T-helper 2 cell treated with Interferon-gamma antibody and Interleukin-4, amounts not matched to agents 5 μg/mL and 100 μg/mL, for 36 hours (primary cell): Measurements from ENCODE around the gene EPHA5.
"Not testable (repeated sequence)": the region's sequence is repeated elsewhere in the genome, so short reads cannot be mapped to it uniquely, and the experiment has no call there.

ENCODE experiments used
- DNase-seq: peaks from one replicate; pipeline ENCODE4 v3.0.0; 2021; ENCODE audit warnings: low spot score
- H3K27ac Mint-ChIP-seq: one replicate; pipeline ENCODE4 v1.8.0; 2021; ENCODE audit warnings: mild to moderate bottlenecking, mixed read lengths
- H3K27me3 Mint-ChIP-seq: one replicate; pipeline ENCODE4 v1.8.0; 2021; ENCODE audit warnings: low read depth, mixed read lengths
- H3K36me3 Mint-ChIP-seq: one replicate; pipeline ENCODE4 v1.8.0; 2021; ENCODE audit warnings: low read depth, mixed read lengths
- H3K4me1 Mint-ChIP-seq: one replicate; pipeline ENCODE4 v1.8.0; 2021; ENCODE audit warnings: low read depth, mixed read lengths
- H3K4me3 Mint-ChIP-seq: one replicate; pipeline ENCODE4 v1.8.0; 2022; ENCODE audit warnings: mild to moderate bottlenecking, moderate library complexity, mixed read lengths
- H3K9me3 Mint-ChIP-seq: one replicate; pipeline ENCODE4 v1.8.0; 2021; ENCODE audit warnings: mixed read lengths

EPHA5 gene

GRCh38 chr4:65343342-65343741 is 326.9 kb downstream of the EPHA5 start:
- Mint-ChIP-seq H3K4me1 (no peaks in the 10 kb centered on the region), H3K4me3 (no peak overlapping the region), H3K27ac (no peak overlapping the region), H3K9me3 (peaks cover 8% of the 10 kb centered on the region), H3K27me3 (no peaks in the 10 kb centered on the region), H3K36me3 (no peaks in the 10 kb centered on the region)
- no peak for DNase-seq

- Mint-ChIP-seq H3K4me1 (no peaks in the 10 kb centered on the region), H3K9me3 (peaks cover 8% of the 10 kb centered on the region), H3K27ac (no peak overlapping the region), H3K27me3 (no peaks in the 10 kb centered on the region), H3K4me3 (no peak overlapping the region), H3K36me3 (no peaks in the 10 kb centered on the region)
- no peak for DNase-seq
Measured at GRCh38 chr4:65341557-65341956, 328.7 kb downstream of the EPHA5 start.

- Mint-ChIP-seq H3K4me1 (no peaks in the 10 kb centered on the region), H3K36me3 (no peaks in the 10 kb centered on the region), H3K27me3 (no peaks in the 10 kb centered on the region), H3K27ac (no peak overlapping the region), H3K4me3 (no peak overlapping the region), H3K9me3 (peaks cover 12% of the 10 kb centered on the region)
- no peak for DNase-seq
Measured at GRCh38 chr4:65340382-65341109, 329.7 kb downstream of the EPHA5 start.

- Mint-ChIP-seq H3K27ac (no peak overlapping the region), H3K27me3 (no peaks in the 10 kb centered on the region), H3K36me3 (no peaks in the 10 kb centered on the region), H3K9me3 (peaks cover 17% of the 10 kb centered on the region), H3K4me3 (no peak overlapping the region), H3K4me1 (no peaks in the 10 kb centered on the region)
- DNase-seq, result no peak
Measured at GRCh38 chr4:65337371-65337770, 332.9 kb downstream of the EPHA5 start.

- Mint-ChIP-seq H3K36me3 (no peaks in the 10 kb centered on the region), H3K27ac (no peak overlapping the region), H3K4me1 (no peaks in the 10 kb centered on the region), H3K4me3 (no peak overlapping the region), H3K9me3 (peaks cover 17% of the 10 kb centered on the region), H3K27me3 (no peaks in the 10 kb centered on the region)
- no peak for DNase-seq
Measured at GRCh38 chr4:65336465-65336864, 333.8 kb downstream of the EPHA5 start.

- H3K36me3 Mint-ChIP-seq, result no peaks in the 10 kb centered on the region
- no peaks in the 10 kb centered on the region for H3K9me3 Mint-ChIP-seq
- no peaks in the 10 kb centered on the region for H3K4me1 Mint-ChIP-seq
- no peak overlapping the region for H3K4me3 Mint-ChIP-seq
- no peaks in the 10 kb centered on the region for H3K27me3 Mint-ChIP-seq
- H3K27ac Mint-ChIP-seq, result no peak overlapping the region
- no peak for DNase-seq
Measured at GRCh38 chr4:65316534-65316933, 353.8 kb downstream of the EPHA5 start.

GRCh38 chr4:65311120-65311519 is 359.2 kb downstream of the EPHA5 start:
- no peaks in the 10 kb centered on the region for H3K36me3 Mint-ChIP-seq
- H3K27ac Mint-ChIP-seq, result no peak overlapping the region
- H3K4me3 Mint-ChIP-seq, result no peak overlapping the region
- H3K9me3 Mint-ChIP-seq, result peaks cover 4% of the 10 kb centered on the region
- H3K27me3 Mint-ChIP-seq, result no peaks in the 10 kb centered on the region
- H3K4me1 Mint-ChIP-seq, result no peaks in the 10 kb centered on the region
- DNase-seq, result no peak

GRCh38 chr4:65310586-65310985 is 359.7 kb downstream of the EPHA5 start:
- no peak for DNase-seq
- H3K9me3 Mint-ChIP-seq, result peaks cover 4% of the 10 kb centered on the region
- H3K4me1 Mint-ChIP-seq, result no peaks in the 10 kb centered on the region
- H3K36me3 Mint-ChIP-seq, result no peaks in the 10 kb centered on the region
- no peaks in the 10 kb centered on the region for H3K27me3 Mint-ChIP-seq
- H3K4me3 Mint-ChIP-seq, result no peak overlapping the region
- no peak overlapping the region for H3K27ac Mint-ChIP-seq

- H3K4me1 Mint-ChIP-seq, H3K9me3 Mint-ChIP-seq, DNase-seq, H3K27me3 Mint-ChIP-seq, H3K27ac Mint-ChIP-seq, H3K36me3 Mint-ChIP-seq, H3K4me3 Mint-ChIP-seq: not testable (repeated sequence)
Measured at GRCh38 chr4:65308626-65309025, 361.7 kb downstream of the EPHA5 start.

- Mint-ChIP-seq H3K4me1 (peaks cover 3% of the 10 kb centered on the region), H3K27ac (no peak overlapping the region), H3K9me3 (peaks cover 3% of the 10 kb centered on the region), H3K27me3 (no peaks in the 10 kb centered on the region), H3K4me3 (no peak overlapping the region), H3K36me3 (no peaks in the 10 kb centered on the region)
- no peak for DNase-seq
Measured at GRCh38 chr4:65302145-65302544, 368.1 kb downstream of the EPHA5 start.

- Mint-ChIP-seq H3K27ac (no peak overlapping the region), H3K27me3 (no peaks in the 10 kb centered on the region), H3K36me3 (no peaks in the 10 kb centered on the region), H3K4me1 (no peaks in the 10 kb centered on the region), H3K9me3 (peaks cover 19% of the 10 kb centered on the region), H3K4me3 (no peak overlapping the region)
- no peak for DNase-seq
Measured at GRCh38 chr4:65296246-65296645, 374.0 kb downstream of the EPHA5 start.

GRCh38 chr4:65287071-65287470 is 383.2 kb downstream of the EPHA5 start:
- H3K36me3 Mint-ChIP-seq, result no peaks in the 10 kb centered on the region
- DNase-seq, result no peak
- peaks cover 18% of the 10 kb centered on the region for H3K9me3 Mint-ChIP-seq
- H3K27me3 Mint-ChIP-seq, result no peaks in the 10 kb centered on the region
- H3K27ac Mint-ChIP-seq, result no peak overlapping the region
- no peak overlapping the region for H3K4me3 Mint-ChIP-seq
- no peaks in the 10 kb centered on the region for H3K4me1 Mint-ChIP-seq
